GM23338 (cell line): Measurements from ENCODE around the gene BATF3. TPM values are rescaled to one million over a fixed set of nuclear protein-coding genes. Genes with fewer than 3 reads are reported as not detected.

Experiments used
- ATAC-seq: fragments of 200-7000 bp; cut with Tn5 transposase; 3 replicates; pipeline ENCODE4 v1.9.1; 2020
- DNase-seq: peaks from one replicate; pipeline ENCODE4 v3.0.0-alpha.2; 2015; ENCODE audit warnings: low spot score
- H2AFZ ChIP-seq: fragments of 200-600 bp; sonication (generic); 2 replicates; pipeline ENCODE4 v1.8.0; 2016; ENCODE audit warnings: antibody characterized with exemption, mild to moderate bottlenecking, moderate library complexity
- H3F3A ChIP-seq: fragments of 200-600 bp; sonication (generic); replicated peaks from 2 replicates; pipeline ENCODE4 v1.8.0; 2017; ENCODE audit warnings: antibody characterized with exemption, mixed run types, low read depth
- H3K27ac ChIP-seq: fragments of 200-600 bp; sonication (generic); 2 replicates; pipeline ENCODE4 v1.6.1; 2016; ENCODE audit warnings: low read depth
- H3K27me3 ChIP-seq: fragments of 200-600 bp; sonication (generic); 2 replicates; pipeline ENCODE4 v1.8.0; 2016; ENCODE audit warnings: mild to moderate bottlenecking, mixed run types, moderate library complexity; ENCODE audit not compliant: insufficient read depth
- H3K36me3 ChIP-seq: fragments of 200-600 bp; sonication (generic); 2 replicates; pipeline ENCODE4 v1.8.0; 2016; ENCODE audit warnings: mild to moderate bottlenecking; ENCODE audit not compliant: insufficient read depth
- H3K4me1 ChIP-seq: fragments of 200-600 bp; sonication (generic); 2 replicates; pipeline ENCODE4 v1.8.0; 2016; ENCODE audit warnings: mild to moderate bottlenecking, moderate library complexity; ENCODE audit not compliant: insufficient read depth
- H3K4me2 ChIP-seq: fragments of 200-600 bp; sonication (generic); 2 replicates; pipeline ENCODE4 v1.7.1; 2017; ENCODE audit warnings: mixed run types
- H3K4me3 ChIP-seq: fragments of 200-600 bp; sonication (generic); 2 replicates; pipeline ENCODE4 v1.6.1; 2016; ENCODE audit warnings: mixed run types
- H3K79me2 ChIP-seq: fragments of 200-600 bp; sonication (generic); replicated peaks from 2 replicates; pipeline ENCODE4 v1.8.0; 2017; ENCODE audit warnings: mild to moderate bottlenecking; ENCODE audit not compliant: insufficient read depth
- H3K9me2 ChIP-seq: fragments of 200-600 bp; sonication (generic); 2 replicates; pipeline ENCODE4 v1.8.0; 2017; ENCODE audit not compliant: insufficient read depth
- H4K20me1 ChIP-seq: fragments of 200-600 bp; sonication (generic); replicated peaks from 2 replicates; pipeline ENCODE4 v1.8.0; 2017; ENCODE audit warnings: mild to moderate bottlenecking; ENCODE audit not compliant: insufficient read depth
- H3K27ac Mint-ChIP-seq: 2 replicates; pipeline ENCODE4 v1.8.0; 2020; ENCODE audit warnings: inconsistent platforms, mild to moderate bottlenecking, moderate library complexity, mixed read lengths
- H3K27me3 Mint-ChIP-seq: 3 replicates; pipeline ENCODE4 v1.8.0; 2022; ENCODE audit warnings: low read depth, mild to moderate bottlenecking, moderate library complexity, mixed read lengths, inconsistent platforms; ENCODE audit not compliant: insufficient read depth, poor library complexity
- H3K36me3 Mint-ChIP-seq: 3 replicates; pipeline ENCODE4 v1.8.0; 2021; ENCODE audit warnings: low read depth, mild to moderate bottlenecking, inconsistent platforms, moderate library complexity, mixed read lengths
- H3K4me1 Mint-ChIP-seq: 3 replicates; pipeline ENCODE4 v1.8.0; 2020; ENCODE audit warnings: mild to moderate bottlenecking, inconsistent platforms, mixed read lengths
- H3K4me3 Mint-ChIP-seq: 3 replicates; pipeline ENCODE4 v1.8.0; 2021; ENCODE audit warnings: moderate library complexity, mild to moderate bottlenecking, inconsistent platforms, mixed read lengths
- H3K9me3 Mint-ChIP-seq: 3 replicates; pipeline ENCODE4 v1.8.0; 2020; ENCODE audit warnings: moderate library complexity, mild to moderate bottlenecking, inconsistent platforms, mixed read lengths
- ETS1 ChIP-seq: IDR thresholded peaks from 2 replicates; pipeline ENCODE4 v1.6.1; 2016; ENCODE audit warnings: antibody characterized with exemption
- EZH2 ChIP-seq: fragments of 200-600 bp; sonication (generic); IDR thresholded peaks from one replicate; pipeline ENCODE4 v1.8.0; 2017; ENCODE audit warnings: antibody characterized with exemption, mild to moderate bottlenecking, low read depth; ENCODE audit not compliant: unreplicated experiment
- JUNB ChIP-seq: IDR thresholded peaks from one replicate; pipeline ENCODE4 v1.6.1; 2016; ENCODE audit warnings: antibody characterized with exemption; ENCODE audit not compliant: unreplicated experiment
- POLR2AphosphoS5 ChIP-seq: IDR thresholded peaks from 2 replicates; pipeline ENCODE4 v1.6.1; 2016; ENCODE audit warnings: antibody characterized with exemption, low read depth
- STAT1 ChIP-seq: IDR thresholded peaks from one replicate; pipeline ENCODE4 v1.6.1; 2016; ENCODE audit warnings: antibody characterized with exemption; ENCODE audit not compliant: unreplicated experiment
- ZNF331 ChIP-seq: fragments of 250-450 bp; sonication (Bioruptor Pico); IDR thresholded peaks from 2 replicates; pipeline ENCODE4 v1.5.0; 2020; ENCODE audit warnings: low read depth, mild to moderate bottlenecking, moderate library complexity
- polyA plus RNA-seq: library from polyadenylated mRNA; unstranded; fragments of >200 nt; fragmentation: Nextera tagmentation; extraction: Ambion mirVana; gene quantifications from 2 replicates; pipeline ENCODE4 v1.2.1, GENCODE V29; 2016
- total RNA-seq: library from RNA; depleted of rRNA; stranded (reverse); fragments of >200 nt; shearing (Covaris generic); gene quantifications from 2 replicates; pipeline ENCODE4 v1.2.3, GENCODE V29; 2014
- TF ChIP-seq, protein P1 (sequence below): fragments of 250-450 bp; sonication (Bioruptor Pico); IDR thresholded peaks from 2 replicates; pipeline ENCODE4 v1.5.0; 2020; ENCODE audit warnings: mild to moderate bottlenecking, moderate library complexity
- TF ChIP-seq, protein P2 (sequence below), 2 experiments: fragments of 200-600 bp in 1 of 2; sonication (generic) in 1 of 2; conservative IDR thresholded peaks; 2 replicates each; pipeline versions ENCODE4 v1.5.1 to v1.6.1; 2016 to 2017; ENCODE audit warnings: antibody characterized with exemption in 2 of 2, low read depth in 2 of 2, mild to moderate bottlenecking in 2 of 2, moderate library complexity in 1 of 2

Gene BATF3
- total and polyA plus RNA-seq, 2 experiments from 2014 or later, result 3.6 to 7.8 TPM

- H3K27ac Mint-ChIP-seq, result peak overlapping the region; percentile 76; the same call in 1 of the 2 replicates
- Histone ChIP-seq H3K27ac (0 out of 2 replicates have a peak overlapping the region, but pooled peaks have one; percentile 10), H3K4me2 (no peak overlapping the region)
Observed at GRCh38 chr1:212670882-212671281, 28.8 kb downstream of the BATF3 start.

More at GRCh38 chr1:212670882-212671281, 28.8 kb downstream of the BATF3 start:
- peaks cover 14% of the 10 kb centered on the region for H3K4me1 ChIP-seq
- H3K9me2 ChIP-seq, result no peaks in the 10 kb centered on the region
- H3K4me3 Mint-ChIP-seq, result no peak overlapping the region
- H2AFZ ChIP-seq, result peak overlapping the region; percentile 58
- DNase-seq (no peak), ATAC-seq (no peak)
- H3K79me2 ChIP-seq, result no peaks in the 10 kb centered on the region
- no peaks in the 10 kb centered on the region for H3K9me3 Mint-ChIP-seq
- no peaks in the 10 kb centered on the region for H4K20me1 ChIP-seq
- peaks cover 9% of the 10 kb centered on the region for H3K27me3 ChIP-seq
- H3K4me3 ChIP-seq, result no peak overlapping the region
- no peaks in the 10 kb centered on the region for H3F3A ChIP-seq
- H3K36me3 ChIP-seq, result no peaks in the 10 kb centered on the region
- TF ChIP-seq ZNF331 (no peak), POLR2AphosphoS5 (no peak), ETS1 (no peak), JUNB (no peak), EZH2 (no peak), STAT1 (no peak)
- TF ChIP-seq, protein P1, sequence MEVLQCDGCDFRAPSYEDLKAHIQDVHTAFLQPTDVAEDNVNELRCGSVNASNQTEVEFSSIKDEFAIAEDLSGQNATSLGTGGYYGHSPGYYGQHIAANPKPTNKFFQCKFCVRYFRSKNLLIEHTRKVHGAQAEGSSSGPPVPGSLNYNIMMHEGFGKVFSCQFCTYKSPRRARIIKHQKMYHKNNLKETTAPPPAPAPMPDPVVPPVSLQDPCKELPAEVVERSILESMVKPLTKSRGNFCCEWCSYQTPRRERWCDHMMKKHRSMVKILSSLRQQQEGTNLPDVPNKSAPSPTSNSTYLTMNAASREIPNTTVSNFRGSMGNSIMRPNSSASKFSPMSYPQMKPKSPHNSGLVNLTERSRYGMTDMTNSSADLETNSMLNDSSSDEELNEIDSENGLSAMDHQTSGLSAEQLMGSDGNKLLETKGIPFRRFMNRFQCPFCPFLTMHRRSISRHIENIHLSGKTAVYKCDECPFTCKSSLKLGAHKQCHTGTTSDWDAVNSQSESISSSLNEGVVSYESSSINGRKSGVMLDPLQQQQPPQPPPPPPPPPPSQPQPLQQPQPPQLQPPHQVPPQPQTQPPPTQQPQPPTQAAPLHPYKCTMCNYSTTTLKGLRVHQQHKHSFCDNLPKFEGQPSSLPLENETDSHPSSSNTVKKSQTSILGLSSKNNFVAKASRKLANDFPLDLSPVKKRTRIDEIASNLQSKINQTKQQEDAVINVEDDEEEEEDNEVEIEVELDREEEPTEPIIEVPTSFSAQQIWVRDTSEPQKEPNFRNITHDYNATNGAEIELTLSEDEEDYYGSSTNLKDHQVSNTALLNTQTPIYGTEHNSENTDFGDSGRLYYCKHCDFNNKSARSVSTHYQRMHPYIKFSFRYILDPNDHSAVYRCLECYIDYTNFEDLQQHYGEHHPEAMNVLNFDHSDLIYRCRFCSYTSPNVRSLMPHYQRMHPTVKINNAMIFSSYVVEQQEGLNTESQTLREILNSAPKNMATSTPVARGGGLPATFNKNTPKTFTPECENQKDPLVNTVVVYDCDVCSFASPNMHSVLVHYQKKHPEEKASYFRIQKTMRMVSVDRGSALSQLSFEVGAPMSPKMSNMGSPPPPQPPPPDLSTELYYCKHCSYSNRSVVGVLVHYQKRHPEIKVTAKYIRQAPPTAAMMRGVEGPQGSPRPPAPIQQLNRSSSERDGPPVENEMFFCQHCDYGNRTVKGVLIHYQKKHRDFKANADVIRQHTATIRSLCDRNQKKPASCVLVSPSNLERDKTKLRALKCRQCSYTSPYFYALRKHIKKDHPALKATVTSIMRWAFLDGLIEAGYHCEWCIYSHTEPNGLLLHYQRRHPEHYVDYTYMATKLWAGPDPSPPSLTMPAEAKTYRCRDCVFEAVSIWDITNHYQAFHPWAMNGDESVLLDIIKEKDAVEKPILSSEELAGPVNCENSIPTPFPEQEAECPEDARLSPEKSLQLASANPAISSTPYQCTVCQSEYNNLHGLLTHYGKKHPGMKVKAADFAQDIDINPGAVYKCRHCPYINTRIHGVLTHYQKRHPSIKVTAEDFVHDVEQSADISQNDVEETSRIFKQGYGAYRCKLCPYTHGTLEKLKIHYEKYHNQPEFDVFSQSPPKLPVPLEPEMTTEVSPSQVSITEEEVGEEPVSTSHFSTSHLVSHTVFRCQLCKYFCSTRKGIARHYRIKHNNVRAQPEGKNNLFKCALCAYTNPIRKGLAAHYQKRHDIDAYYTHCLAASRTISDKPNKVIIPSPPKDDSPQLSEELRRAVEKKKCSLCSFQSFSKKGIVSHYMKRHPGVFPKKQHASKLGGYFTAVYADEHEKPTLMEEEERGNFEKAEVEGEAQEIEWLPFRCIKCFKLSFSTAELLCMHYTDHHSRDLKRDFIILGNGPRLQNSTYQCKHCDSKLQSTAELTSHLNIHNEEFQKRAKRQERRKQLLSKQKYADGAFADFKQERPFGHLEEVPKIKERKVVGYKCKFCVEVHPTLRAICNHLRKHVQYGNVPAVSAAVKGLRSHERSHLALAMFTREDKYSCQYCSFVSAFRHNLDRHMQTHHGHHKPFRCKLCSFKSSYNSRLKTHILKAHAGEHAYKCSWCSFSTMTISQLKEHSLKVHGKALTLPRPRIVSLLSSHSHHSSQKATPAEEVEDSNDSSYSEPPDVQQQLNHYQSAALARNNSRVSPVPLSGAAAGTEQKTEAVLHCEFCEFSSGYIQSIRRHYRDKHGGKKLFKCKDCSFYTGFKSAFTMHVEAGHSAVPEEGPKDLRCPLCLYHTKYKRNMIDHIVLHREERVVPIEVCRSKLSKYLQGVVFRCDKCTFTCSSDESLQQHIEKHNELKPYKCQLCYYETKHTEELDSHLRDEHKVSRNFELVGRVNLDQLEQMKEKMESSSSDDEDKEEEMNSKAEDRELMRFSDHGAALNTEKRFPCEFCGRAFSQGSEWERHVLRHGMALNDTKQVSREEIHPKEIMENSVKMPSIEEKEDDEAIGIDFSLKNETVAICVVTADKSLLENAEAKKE (CRISPR knock-in tag), result no peak
- TF ChIP-seq, protein P2, sequence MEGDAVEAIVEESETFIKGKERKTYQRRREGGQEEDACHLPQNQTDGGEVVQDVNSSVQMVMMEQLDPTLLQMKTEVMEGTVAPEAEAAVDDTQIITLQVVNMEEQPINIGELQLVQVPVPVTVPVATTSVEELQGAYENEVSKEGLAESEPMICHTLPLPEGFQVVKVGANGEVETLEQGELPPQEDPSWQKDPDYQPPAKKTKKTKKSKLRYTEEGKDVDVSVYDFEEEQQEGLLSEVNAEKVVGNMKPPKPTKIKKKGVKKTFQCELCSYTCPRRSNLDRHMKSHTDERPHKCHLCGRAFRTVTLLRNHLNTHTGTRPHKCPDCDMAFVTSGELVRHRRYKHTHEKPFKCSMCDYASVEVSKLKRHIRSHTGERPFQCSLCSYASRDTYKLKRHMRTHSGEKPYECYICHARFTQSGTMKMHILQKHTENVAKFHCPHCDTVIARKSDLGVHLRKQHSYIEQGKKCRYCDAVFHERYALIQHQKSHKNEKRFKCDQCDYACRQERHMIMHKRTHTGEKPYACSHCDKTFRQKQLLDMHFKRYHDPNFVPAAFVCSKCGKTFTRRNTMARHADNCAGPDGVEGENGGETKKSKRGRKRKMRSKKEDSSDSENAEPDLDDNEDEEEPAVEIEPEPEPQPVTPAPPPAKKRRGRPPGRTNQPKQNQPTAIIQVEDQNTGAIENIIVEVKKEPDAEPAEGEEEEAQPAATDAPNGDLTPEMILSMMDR (conservative IDR thresholded peaks at IDR 0.05; ENCODE audit: low read depth in 2 of 2), result no peak
- peaks cover 11% of the 10 kb centered on the region for H3K27me3 Mint-ChIP-seq
- H3K4me1 Mint-ChIP-seq, result peaks cover 38% of the 10 kb centered on the region
- H3K36me3 Mint-ChIP-seq, result no peaks in the 10 kb centered on the region
